Upper lobe of left lung (tissue), 6 donors: ENCODE measurements around the gene STXBP6. TPM values are rescaled to one million over a fixed set of nuclear protein-coding genes. Genes with fewer than 3 reads are reported as not detected.

Source experiments
- ATAC-seq, 2 donors: fragments of 200-7000 bp; cut with Tn5 transposase; one replicate each; pipeline ENCODE4 v1.9.1; 2022; ENCODE audit warnings: mild to moderate bottlenecking in 2 of 2, moderate library complexity in 2 of 2; ENCODE audit not compliant: low FRiP score in 2 of 2
- DNase-seq, 2 donors: peaks; one replicate each; pipeline ENCODE4 v3.0.0-alpha.2; 2019 to 2020
- H3K27ac ChIP-seq, 4 donors: fragments of 200-600 bp; sonication (generic); one replicate each; pipeline ENCODE4 v1.5.1; 2016 to 2019
- H3K27me3 ChIP-seq, 4 donors: fragments of 200-600 bp; sonication (generic); one replicate each; pipeline ENCODE4 v1.5.1; 2017 to 2019
- H3K36me3 ChIP-seq, 4 donors: fragments of 200-600 bp; sonication (generic); one replicate each; pipeline ENCODE4 v1.5.1; 2016 to 2019
- H3K4me1 ChIP-seq, 4 donors: fragments of 200-600 bp; sonication (generic); one replicate each; pipeline ENCODE4 v1.5.1; 2018 to 2019
- H3K4me3 ChIP-seq, 4 donors: fragments of 200-600 bp; sonication (generic); one replicate each; pipeline ENCODE4 v1.5.1; 2017 to 2019; ENCODE audit warnings: mild to moderate bottlenecking in 2 of 4, moderate library complexity in 1 of 4
- H3K9me3 ChIP-seq, 4 donors: fragments of 200-600 bp; sonication (generic); one replicate each; pipeline ENCODE4 v1.5.1; 2018 to 2019
- EP300 ChIP-seq, 4 donors: sonication (generic); formaldehyde crosslinking; IDR thresholded peaks; one replicate each; pipeline ENCODE4 v1.5.1; 2017; ENCODE audit warnings: antibody characterized with exemption in 4 of 4, control low read depth in 2 of 4
- POLR2A ChIP-seq, 4 donors: fragments of 450-650 bp; IDR thresholded peaks; one replicate each; pipeline ENCODE4 v1.5.1; 2016 to 2017; ENCODE audit warnings: antibody characterized with exemption in 4 of 4, mild to moderate bottlenecking in 2 of 4
- POLR2AphosphoS5 ChIP-seq, 2 donors: sonication (generic); formaldehyde crosslinking; IDR thresholded peaks; one replicate each; pipeline ENCODE4 v1.5.1; 2017; ENCODE audit warnings: antibody characterized with exemption in 2 of 2
- WGBS, 2 donors: methylation state at CpG; one replicate each; pipeline ENCODE4 v1.1.5; 2017 to 2018; 5-methylcytosine and 5-hydroxymethylcytosine counted together
- total RNA-seq, 6 donors: library from RNA; depleted of rRNA in 4 of 6; stranded (reverse); fragments of >200 nt in 4 of 6; gene quantifications; one replicate each; pipeline versions ENCODE4 v1.1.0 to v1.2.1, GENCODE V29; 2016 to 2021
- TF ChIP-seq, protein P1 (sequence below), 6 experiments: fragments of 450-650 bp in 4 of 6; fragments of 200-600 bp in 2 of 6; sonication (generic) in 2 of 6; IDR thresholded peaks; one replicate each; pipeline ENCODE4 v1.5.1; 2016 to 2019; ENCODE audit warnings: antibody characterized with exemption in 6 of 6
- donor health status: DM: no; HTN: no; CAD: no; lungs with moderate emphysema.
- donor health status: DM: no; HTN: yes; CAD: no; lungs with severe emphysema.

Gene STXBP6
- total RNA-seq, 6 donors from 2014 or later = 13.6 to 38.3 (median 23.7) TPM

DNA sequence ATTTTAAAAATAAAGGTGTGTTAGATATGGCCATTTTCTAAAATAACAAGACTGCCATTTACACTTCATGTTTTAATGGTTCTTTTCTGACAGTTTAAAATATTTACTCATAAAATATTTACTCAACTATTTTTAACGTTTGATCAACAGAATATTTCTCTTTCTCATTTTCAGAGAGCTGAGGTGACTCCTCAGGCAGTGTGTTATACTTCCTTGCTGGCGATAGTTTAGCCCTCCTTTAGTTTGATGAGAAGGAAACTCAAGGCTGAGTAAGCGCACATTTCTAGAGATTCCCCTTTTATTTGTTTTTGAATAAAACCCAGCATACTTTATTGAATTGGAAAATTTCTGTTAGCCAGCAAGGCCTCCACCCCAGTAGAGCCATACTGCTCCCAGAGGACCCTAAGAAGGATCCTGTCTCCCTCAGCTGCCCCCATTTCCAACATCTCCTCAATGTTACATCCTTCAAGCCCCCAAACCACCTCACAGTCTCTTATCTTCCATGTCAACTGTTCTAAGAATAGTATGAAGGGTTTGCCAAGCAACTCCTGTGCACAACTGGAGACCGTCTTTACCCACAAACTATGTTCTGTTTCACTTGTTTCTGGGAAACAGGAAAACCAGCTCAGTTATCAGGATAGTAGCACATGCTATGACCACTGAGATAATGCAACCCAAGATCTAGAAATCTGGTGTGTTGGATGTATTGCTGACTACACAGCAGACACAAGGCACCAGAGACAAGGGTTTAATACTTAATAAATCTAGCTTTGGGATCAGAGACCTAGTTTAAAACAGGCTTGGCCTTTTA, 129.5 kb downstream of the STXBP6 start:
- WGBS, 2 donors = 52 to 57% methylated on average over 4 of the region's 4 CpGs
- TF ChIP-seq POLR2A (IDR thresholded peaks at IDR 0.05) (no peak), POLR2AphosphoS5 (IDR thresholded peaks at IDR 0.05) (no peak), EP300 (IDR thresholded peaks at IDR 0.05) (no peak)
- TF ChIP-seq, protein P1, sequence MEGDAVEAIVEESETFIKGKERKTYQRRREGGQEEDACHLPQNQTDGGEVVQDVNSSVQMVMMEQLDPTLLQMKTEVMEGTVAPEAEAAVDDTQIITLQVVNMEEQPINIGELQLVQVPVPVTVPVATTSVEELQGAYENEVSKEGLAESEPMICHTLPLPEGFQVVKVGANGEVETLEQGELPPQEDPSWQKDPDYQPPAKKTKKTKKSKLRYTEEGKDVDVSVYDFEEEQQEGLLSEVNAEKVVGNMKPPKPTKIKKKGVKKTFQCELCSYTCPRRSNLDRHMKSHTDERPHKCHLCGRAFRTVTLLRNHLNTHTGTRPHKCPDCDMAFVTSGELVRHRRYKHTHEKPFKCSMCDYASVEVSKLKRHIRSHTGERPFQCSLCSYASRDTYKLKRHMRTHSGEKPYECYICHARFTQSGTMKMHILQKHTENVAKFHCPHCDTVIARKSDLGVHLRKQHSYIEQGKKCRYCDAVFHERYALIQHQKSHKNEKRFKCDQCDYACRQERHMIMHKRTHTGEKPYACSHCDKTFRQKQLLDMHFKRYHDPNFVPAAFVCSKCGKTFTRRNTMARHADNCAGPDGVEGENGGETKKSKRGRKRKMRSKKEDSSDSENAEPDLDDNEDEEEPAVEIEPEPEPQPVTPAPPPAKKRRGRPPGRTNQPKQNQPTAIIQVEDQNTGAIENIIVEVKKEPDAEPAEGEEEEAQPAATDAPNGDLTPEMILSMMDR (IDR thresholded peaks at IDR 0.05) = no peak
- H3K9me3 ChIP-seq = no peaks in the 10 kb centered on the region
- no peaks in the 10 kb centered on the region for H3K27me3 ChIP-seq
- H3K4me3 ChIP-seq = no peak overlapping the region
- DNase-seq (no peak), ATAC-seq (no peak)
- no peaks in the 10 kb centered on the region for H3K36me3 ChIP-seq
- H3K4me1 ChIP-seq = peaks cover 0 to 16% (median 4%) of the 10 kb centered on the region in 4 donors
- H3K27ac ChIP-seq = peak overlapping the region in 1 of 4 donors; percentile 55

DNA sequence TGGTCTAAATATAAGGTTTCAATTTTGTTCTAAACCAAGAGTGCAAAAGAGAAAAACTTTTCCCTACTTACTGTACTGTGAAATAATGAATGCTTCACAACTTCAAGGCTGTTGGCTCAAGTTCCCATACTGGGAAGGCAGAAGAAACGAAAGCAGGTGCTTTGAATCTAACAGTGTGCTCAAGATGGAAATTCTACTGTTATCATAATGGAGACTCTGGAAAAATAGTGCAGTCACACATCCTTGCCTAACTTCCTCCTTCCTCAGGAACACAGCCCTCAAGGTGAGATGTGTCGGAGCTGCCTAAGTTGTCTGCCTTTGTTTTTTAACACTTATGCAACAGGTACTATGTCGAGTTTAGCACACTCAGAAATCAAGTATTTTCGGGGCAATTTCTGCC, 131.1 kb downstream of the STXBP6 start:
- H3K4me1 ChIP-seq = peaks cover 0 to 16% (median 4%) of the 10 kb centered on the region in 4 donors
- no peaks in the 10 kb centered on the region for H3K27me3 ChIP-seq
- no peak overlapping the region for H3K4me3 ChIP-seq
- H3K27ac ChIP-seq = no peak overlapping the region
- no peak for TF ChIP-seq POLR2AphosphoS5 (IDR thresholded peaks at IDR 0.05)
- no peak for ATAC-seq
- no peak for DNase-seq
- 37 to 59% methylated on average over 4 of the region's 4 CpGs for WGBS, 2 donors
- H3K36me3 ChIP-seq = no peaks in the 10 kb centered on the region
- no peaks in the 10 kb centered on the region for H3K9me3 ChIP-seq

DNA sequence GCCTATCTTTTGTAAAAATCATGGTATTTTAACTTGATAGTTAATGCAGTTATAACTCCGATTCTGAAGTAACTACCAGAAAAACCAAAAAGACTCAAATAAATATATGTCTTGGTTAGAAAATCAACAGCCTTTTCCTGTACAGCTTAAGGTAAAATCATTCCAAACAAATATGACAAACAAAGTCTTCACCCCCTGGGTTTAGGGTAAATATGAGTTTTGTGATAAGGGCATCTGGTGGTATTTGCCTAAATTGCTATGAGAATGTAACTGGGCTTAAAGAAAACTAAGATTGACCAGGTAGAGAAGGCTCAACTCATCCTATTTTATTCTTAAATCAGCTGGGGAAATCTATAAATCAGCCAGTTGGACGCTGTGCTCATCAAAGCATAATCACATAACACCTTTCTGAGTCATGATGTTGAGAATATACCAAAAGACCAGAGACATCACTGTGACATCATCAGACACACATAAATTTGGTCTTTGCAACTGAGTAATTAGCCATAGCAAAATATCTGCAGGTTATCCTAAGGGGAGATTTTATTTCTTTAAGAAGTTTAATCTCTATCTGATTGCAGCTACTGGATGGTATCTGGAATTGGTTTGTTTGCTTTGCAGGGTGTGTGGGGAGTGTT, 133.9 kb downstream of the STXBP6 start:
- H3K4me1 ChIP-seq = peaks cover 10 to 26% (median 14%) of the 10 kb centered on the region in 4 donors
- no peaks in the 10 kb centered on the region for H3K9me3 ChIP-seq
- TF ChIP-seq POLR2AphosphoS5 (IDR thresholded peaks at IDR 0.05) (no peak), POLR2A (IDR thresholded peaks at IDR 0.05) (no peak), EP300 (IDR thresholded peaks at IDR 0.05) (no peak)
- TF ChIP-seq, protein P1 (IDR thresholded peaks at IDR 0.05) = no peak
- H3K36me3 ChIP-seq = no peaks in the 10 kb centered on the region
- no peaks in the 10 kb centered on the region for H3K27me3 ChIP-seq
- 79 to 94% methylated on average over 2 of the region's 2 CpGs for WGBS, 2 donors
- no peak for DNase-seq
- no peak overlapping the region for H3K4me3 ChIP-seq
- ATAC-seq = no peak
- H3K27ac ChIP-seq = no peak overlapping the region

DNA sequence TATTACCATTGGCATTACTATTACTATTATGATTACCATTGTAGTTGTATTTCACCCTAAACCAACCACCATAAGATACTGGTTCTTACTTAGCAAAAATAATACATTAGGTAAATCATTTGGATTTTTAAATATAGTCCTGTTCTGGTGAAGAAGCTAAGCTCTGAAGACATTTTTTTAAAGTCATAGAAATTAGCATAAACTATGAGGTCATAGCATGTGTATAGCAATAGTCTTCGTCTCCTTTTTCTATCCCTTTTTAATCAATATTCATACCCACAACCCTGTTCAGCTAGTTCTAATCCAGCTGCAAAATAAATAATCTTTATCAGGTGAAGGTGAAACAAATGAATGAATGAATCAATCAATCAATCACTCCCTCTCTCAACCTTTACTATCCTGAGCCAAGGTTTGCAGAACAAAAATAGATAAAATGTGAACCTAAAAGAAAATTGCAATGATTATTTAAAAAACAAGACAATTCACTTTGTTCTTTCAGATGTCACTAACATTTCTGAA, 134.5 kb downstream of the STXBP6 start:
- H3K9me3 ChIP-seq = no peaks in the 10 kb centered on the region
- H3K27me3 ChIP-seq = no peaks in the 10 kb centered on the region
- H3K4me3 ChIP-seq = no peak overlapping the region
- TF ChIP-seq POLR2AphosphoS5 (IDR thresholded peaks at IDR 0.05) (no peak), POLR2A (IDR thresholded peaks at IDR 0.05) (no peak), EP300 (IDR thresholded peaks at IDR 0.05) (no peak)
- TF ChIP-seq, protein P1 (IDR thresholded peaks at IDR 0.05) = no peak
- H3K4me1 ChIP-seq = peaks cover 11 to 23% (median 13%) of the 10 kb centered on the region in 4 donors
- no peak overlapping the region for H3K27ac ChIP-seq
- 88 to 98% methylated on average over 1 of the region's 1 CpG for WGBS, 2 donors
- DNase-seq = no peak
- ATAC-seq = no peak
- no peaks in the 10 kb centered on the region for H3K36me3 ChIP-seq

DNA sequence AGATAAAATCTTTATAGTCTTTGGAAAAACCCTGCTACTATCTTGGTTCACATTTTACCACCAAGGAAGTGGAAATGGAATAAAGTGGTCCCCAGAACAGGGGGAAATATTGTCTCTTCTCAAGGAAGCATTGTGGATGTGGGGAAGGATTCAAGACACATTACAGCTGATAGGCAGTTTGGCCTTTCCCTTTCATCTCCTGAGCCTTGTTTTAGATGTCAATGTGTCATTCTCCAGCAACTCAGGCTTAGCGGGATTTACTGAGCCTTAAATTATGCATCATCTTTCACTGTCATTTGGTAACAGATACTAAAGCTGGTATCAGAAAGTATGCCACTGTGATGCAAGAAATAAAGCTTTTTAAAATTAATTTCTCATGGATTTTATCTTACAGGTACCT, 136.2 kb downstream of the STXBP6 start:
- Histone ChIP-seq H3K9me3 (no peaks in the 10 kb centered on the region), H3K4me3 (no peak overlapping the region), H3K36me3 (no peaks in the 10 kb centered on the region), H3K4me1 (peaks cover 11 to 18% (median 15%) of the 10 kb centered on the region in 4 donors), H3K27me3 (no peaks in the 10 kb centered on the region), H3K27ac (no peak overlapping the region)
- TF ChIP-seq EP300 (IDR thresholded peaks at IDR 0.05) = no peak
- no peak for TF ChIP-seq POLR2AphosphoS5 (IDR thresholded peaks at IDR 0.05)
- TF ChIP-seq, protein P1 (IDR thresholded peaks at IDR 0.05) = no peak
- ATAC-seq (no peak), DNase-seq (no peak)
- 64 to 76% methylated on average over 1 of the region's 1 CpG for WGBS, 2 donors
